ENCODE data around the gene ENC1.

- TF ChIP-seq, protein P1, sequence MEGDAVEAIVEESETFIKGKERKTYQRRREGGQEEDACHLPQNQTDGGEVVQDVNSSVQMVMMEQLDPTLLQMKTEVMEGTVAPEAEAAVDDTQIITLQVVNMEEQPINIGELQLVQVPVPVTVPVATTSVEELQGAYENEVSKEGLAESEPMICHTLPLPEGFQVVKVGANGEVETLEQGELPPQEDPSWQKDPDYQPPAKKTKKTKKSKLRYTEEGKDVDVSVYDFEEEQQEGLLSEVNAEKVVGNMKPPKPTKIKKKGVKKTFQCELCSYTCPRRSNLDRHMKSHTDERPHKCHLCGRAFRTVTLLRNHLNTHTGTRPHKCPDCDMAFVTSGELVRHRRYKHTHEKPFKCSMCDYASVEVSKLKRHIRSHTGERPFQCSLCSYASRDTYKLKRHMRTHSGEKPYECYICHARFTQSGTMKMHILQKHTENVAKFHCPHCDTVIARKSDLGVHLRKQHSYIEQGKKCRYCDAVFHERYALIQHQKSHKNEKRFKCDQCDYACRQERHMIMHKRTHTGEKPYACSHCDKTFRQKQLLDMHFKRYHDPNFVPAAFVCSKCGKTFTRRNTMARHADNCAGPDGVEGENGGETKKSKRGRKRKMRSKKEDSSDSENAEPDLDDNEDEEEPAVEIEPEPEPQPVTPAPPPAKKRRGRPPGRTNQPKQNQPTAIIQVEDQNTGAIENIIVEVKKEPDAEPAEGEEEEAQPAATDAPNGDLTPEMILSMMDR (IDR thresholded peaks at IDR 0.05), result no peak
- no peak for TF ChIP-seq RFX5 (IDR thresholded peaks at IDR 0.05; ENCODE audit: low read length)
Observed at GRCh38 chr5:74667396-74667795, 26.9 kb upstream of the ENC1 start.
